ENCODE measurements around the gene CCDC40.

The CCDC40 gene

DNA sequence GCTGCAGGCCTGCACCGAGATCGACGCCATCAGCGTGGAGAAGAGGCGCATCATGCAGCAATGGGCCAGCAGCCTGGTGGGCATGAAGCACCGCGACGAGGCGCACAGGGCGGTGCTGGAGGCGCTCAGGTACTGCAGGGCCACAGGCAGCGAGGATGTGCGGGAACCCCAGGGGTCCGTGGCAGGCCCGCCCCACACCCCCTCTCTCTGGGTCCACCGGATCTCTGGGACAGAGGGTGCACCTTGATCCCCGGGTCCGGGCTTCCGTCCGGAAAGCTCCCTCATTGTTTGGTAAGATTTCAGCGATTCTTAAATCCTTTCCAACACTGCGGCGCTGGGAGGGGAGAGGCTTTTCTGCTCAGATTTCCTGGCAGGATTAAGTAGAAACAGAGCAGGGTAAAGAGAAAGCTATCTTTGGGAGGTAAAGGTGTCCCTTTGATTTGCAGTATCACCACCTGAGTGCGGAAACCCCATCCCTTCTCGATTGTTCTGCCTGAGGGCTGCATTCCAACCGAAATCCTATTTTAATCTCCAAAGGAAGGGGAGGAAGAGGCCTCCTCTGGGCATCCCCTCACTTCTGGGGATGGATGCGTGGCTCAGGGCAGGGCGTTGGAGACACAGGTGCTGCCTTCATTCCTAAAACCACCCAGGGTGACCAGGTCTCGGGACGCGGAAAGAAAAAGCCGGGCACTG is 29.2 kb downstream of the CCDC40 start:
- DNase-seq (ENCODE audit: extremely low read depth, low read depth): no peak
- TF ChIP-seq, protein P1, sequence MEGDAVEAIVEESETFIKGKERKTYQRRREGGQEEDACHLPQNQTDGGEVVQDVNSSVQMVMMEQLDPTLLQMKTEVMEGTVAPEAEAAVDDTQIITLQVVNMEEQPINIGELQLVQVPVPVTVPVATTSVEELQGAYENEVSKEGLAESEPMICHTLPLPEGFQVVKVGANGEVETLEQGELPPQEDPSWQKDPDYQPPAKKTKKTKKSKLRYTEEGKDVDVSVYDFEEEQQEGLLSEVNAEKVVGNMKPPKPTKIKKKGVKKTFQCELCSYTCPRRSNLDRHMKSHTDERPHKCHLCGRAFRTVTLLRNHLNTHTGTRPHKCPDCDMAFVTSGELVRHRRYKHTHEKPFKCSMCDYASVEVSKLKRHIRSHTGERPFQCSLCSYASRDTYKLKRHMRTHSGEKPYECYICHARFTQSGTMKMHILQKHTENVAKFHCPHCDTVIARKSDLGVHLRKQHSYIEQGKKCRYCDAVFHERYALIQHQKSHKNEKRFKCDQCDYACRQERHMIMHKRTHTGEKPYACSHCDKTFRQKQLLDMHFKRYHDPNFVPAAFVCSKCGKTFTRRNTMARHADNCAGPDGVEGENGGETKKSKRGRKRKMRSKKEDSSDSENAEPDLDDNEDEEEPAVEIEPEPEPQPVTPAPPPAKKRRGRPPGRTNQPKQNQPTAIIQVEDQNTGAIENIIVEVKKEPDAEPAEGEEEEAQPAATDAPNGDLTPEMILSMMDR (IDR thresholded peaks at IDR 0.05; ENCODE audit: low read depth, low read length): no peak

DNA sequence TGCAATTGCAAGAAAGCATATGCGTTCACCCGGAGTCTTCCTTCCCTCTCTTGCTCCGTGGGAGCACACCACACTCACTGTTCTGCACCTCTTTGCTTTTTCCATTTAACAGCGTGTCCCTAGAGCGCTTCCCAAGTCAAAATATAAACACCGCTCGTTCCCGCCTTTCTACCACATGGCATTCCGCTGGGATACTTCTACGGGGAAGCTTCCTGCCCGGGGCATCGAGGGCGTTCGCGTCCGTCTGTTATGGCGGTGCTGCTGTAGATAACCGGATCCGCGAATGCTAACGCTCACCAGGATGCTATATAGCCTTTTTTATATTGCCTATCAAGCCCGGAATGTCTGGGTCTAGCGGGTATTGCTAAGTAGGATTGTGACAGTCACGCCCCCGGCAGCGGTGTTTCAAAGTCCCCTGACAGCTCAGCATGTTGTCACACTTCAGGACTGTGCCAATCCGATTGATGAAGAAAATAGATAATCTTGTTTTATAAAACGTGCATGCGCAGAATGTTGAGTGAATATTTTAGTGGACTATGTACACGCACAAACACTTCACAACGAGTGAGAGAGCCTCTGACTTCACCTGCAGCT is 31.0 kb downstream of the CCDC40 start:
- no peak for DNase-seq (ENCODE audit: extremely low read depth, low read depth)
- TF ChIP-seq, protein P1 (IDR thresholded peaks at IDR 0.05; ENCODE audit: low read depth, low read length): no peak

DNA sequence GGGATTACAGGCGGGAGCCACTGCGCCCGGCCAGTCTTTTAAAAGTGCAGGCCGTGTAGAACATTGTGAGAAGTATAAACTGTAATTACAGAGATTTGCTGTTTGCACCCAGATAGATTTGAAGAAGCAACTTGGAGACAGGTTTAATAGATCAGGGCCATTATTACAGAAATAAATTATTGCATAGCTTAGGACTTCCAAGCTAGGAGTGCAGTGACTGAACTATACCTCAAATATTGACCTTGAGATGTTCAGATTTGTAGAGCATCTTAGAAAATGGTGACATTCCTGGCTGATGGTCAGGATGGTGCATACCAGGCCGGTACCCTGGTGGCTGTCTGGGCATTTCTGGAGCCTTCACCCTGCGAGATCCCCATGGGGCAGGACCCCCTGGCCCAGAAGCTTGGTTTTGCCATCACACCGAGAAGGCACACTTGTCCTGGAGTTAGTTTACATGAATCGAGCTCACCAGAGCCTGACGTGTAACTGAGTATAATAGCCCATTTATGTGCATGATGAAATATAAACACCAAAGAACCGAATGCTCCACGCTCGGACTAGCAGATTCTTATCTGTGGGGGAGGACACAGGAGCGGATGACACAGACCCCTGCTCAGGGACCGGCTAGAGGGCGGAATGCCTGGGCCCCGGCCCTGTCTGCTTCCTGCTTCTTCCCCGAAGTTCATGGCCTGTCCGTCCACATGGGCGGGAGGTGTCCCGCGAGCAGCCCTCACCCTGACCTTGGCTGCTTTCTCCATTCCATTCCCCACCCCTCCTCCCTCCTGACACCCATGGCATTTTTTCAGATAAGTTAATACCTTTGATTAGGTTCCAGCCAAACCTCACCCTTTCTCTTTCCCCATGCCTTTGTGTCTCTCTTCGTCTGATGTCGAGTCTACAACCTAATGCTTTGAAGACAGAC is 32.1 kb downstream of the CCDC40 start:
- TF ChIP-seq, protein P1 (IDR thresholded peaks at IDR 0.05; ENCODE audit: low read depth, low read length): no peak
- peak; percentile 25 for DNase-seq (ENCODE audit: extremely low read depth, low read depth)

DNA sequence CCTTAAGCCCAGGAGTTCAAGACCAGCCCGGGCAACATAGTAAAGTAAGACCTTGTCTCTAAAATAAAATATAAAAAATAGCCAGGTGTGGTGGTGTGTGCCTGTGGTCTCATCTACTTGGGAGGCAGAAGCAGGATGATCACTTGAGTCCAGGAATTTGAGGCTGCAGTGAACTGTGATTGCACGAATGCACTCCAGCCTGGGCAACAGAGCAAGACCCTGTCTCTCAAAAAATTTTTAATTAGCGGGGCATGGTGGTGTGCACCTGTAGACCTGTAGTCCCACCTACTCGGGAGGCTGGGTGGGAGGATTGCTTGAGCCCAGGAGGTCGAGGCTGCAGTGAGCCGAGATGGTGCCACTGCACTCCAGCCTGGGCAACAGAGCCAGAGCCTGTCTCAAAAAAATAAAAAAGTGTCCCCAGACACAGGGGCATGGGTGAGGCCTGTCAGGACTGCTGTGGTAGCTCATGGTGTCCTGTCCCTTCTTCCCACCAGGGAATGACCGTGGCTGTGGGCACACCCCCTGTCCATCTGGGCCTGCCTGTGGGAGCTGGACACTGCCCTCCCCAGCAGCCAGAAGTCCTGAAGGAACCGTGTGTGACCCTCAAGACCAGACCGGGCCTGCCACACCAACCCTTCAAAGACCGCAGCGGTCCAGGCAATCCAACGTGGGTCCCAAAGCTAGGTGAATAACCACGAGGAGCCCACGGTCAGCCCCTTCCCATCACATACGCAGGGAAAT is 34.1 kb downstream of the CCDC40 start:
- DNase-seq (ENCODE audit: extremely low read depth, low read depth): no peak
- TF ChIP-seq, protein P1 (IDR thresholded peaks at IDR 0.05; ENCODE audit: low read depth, low read length): no peak

DNA sequence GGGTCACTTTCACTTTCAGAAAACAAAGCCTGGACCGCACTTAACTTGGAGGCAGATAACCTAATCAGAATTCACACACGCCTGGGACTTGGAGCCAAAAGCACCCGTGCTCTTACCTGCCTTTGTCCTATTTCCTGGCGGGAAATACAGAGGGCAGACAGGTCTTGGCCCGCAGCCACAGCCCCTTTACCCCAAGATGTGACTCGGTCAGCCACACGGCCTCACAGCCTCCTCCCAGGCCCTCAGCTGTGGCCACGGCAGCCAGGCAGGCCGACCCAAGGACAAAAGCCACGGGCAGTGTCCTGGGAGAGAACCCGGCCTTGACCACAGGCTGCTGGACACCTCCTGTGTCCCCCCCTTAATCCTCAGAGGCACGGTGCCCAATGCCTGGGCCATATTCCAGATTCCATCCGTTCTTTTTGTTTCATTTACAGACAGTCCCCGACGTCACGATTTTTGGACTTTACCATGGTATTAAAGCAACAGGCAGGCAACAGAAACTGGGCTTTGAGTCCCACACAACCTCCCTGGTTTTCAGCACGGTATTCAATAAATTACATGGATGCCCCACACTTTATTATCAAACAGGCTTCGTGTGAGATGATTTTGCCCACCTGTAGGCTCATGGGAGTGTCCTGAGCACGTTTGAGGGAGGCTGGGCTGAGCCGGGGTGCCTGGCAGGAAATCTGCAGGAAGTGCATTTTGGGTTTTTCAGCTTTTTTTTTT is 34.8 kb downstream of the CCDC40 start:
- TF ChIP-seq, protein P1 (IDR thresholded peaks at IDR 0.05; ENCODE audit: low read depth, low read length): no peak
- DNase-seq (ENCODE audit: extremely low read depth, low read depth): peak; percentile 28

DNA sequence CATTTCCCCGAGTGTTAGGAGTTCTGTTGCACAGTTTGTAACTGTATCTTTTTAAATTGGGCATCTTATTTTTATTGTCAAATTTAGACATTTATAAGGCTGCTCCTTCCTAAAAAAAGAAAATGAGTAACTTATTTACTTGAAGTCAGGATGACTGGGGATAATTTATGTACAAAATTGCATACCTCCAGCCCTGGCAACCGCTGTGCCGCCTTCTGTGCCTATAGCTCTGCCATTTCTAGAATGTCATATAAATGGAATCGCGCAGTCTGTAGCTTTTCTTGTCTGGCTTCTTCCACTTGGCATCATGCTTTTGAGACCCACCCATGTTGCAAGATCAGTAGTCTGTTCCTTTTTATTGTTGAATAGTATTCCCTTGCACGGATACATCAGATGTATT is 36.0 kb downstream of the CCDC40 start:
- no peak for DNase-seq (ENCODE audit: extremely low read depth, low read depth)
- TF ChIP-seq, protein P1 (IDR thresholded peaks at IDR 0.05; ENCODE audit: low read depth, low read length): no peak
